IPS-11a (cell line): ENCODE data around the gene CELF6.

Source experiments
- H3K4me3 ChIP-seq: one replicate; pipeline ENCODE4 v1.5.1; 2013; ENCODE audit warnings: low read depth, low read length, control low read depth

Gene CELF6

DNA sequence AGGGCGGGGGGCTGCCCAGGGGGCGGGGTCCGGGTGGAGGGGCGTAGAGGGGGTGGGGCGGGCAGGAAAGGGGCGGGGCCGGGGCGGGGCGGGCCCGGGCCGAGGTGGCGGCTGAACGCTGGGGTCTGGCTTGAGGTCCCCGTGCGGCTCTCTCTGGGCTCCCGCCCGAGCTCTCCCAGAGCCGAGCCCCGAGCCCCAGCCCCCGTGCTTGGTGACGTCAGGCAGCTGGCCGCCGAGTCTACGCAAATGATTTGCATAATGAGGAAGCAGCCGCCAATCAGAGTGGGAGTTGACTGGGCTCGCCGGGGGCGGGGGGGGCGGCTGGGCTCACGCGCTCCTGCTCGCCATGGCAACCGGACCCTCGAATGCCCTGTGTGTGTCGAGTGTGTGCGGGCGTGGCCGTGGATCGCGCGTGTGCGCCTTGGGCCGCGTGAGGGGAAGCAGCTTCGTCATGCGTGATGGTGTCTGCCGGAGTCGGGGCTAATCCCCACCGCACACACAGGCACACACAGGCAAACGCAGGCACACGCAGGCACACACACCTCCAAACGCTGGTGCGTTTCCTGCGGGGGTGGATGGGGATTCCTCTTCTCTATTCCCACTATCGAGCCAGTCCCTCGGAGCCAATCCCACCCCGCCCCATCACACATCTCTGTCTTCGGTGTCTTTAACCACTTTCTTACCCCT is at the start of gene CELF6:
Gene CELF6 (minus strand): TSS at position 173 of the 687 bp plus-strand sequence. CDS start 283 bp downstream, outside the sequence.
- H3K4me3 ChIP-seq: peak within 1 kb of the TSS; percentile 78

DNA sequence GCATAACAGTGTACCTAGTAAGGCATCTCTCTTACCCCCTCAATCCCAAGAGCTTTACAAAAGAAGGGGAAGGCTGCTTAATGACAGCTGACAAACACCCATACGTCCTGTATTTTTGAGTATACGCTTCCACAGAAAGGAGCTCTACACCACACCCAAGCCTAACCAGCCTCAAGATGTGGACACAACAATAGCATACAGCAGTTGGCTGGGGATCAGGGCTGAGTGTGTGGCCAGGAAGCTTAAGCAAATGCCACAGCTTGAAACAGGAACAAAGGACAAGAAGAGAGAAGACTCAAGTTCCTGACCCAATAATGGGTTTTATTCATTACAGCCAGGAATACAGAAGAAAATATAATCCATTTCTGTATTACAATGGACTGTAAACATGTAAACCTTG is 48.9 kb upstream of the CELF6 start:
- no peak overlapping the region for H3K4me3 ChIP-seq

DNA sequence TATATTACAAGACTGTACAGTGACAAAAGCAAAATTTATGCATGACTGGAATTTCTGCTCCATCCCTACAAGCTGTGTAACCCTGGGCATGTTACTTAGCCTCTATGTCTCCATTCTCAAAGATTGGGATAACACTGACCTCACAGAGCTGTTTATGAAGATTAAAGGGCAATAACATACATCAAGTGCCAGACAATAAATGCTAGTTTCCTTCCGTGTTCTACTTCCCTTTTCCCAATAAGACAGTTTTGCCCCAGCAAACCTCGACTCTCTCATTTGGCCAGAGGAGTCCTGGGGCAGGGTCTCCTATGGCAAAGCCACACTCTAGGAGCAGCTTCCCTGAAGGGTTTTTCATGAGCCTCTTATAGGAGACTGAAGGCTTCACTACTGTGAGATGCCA is 48.4 kb upstream of the CELF6 start:
- H3K4me3 ChIP-seq: no peak overlapping the region

DNA sequence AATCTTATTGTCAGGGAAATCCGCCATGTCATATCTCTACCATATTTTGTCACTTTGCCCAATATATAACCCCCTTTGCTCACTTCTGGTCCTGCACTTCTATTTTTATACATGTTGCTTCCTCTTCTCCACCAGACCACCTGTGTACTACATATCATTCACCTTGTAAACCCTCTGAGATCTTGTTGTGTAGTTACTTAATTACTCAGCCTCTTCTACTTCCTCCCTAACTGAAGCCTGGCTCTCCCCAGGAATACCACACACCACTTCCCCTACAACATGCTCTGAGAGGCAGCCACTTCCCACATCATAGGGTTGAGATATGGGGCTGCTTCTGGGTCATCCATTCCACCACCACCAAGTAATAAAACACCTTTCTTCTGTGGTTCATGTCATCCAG is 45.9 kb upstream of the CELF6 start:
- no peak overlapping the region for H3K4me3 ChIP-seq

DNA sequence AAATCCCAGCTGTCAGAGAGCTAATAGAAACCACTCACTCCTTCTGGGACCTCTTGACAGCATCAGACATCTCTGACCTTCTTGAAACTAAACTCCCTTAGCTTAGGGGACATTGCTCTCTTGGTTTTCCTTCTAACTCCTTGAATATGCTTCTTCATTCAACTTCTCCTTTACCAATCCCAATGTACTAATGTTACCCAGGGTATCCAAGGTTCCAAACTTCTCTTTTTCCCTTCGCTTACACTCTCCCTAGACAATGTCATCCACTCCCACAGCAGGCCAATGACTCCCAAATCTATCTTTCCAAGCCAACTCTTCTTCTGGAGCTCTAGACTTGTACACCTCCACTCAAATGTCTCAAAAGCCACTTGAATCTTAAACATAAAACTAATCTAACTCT is 41.2 kb upstream of the CELF6 start:
- no peak overlapping the region for H3K4me3 ChIP-seq

DNA sequence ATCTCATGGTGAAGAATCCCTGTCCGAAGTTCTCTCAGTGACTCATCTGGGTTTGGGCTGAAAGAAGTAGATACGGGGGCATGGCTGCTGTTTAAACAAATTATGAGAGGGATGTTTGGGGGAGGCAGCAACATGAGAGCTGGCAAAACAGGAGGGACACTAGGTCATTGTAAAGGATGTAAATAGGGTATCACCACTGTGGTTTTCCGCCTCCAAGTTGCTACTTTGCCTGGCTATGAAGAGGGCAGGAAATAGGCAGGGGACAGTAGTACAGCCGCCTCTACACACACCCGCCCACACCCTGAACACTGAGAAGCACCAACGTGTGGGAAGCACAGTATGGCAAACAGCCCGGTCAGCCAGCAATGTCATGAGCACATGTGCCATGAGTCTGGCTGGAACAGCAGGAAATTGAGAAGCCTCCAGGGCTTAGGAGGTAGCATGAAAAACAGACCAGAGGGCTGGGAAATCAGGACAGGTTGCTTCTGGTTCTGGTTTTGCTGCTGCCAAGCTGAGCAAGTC is 38.8 kb upstream of the CELF6 start:
- H3K4me3 ChIP-seq: no peak overlapping the region

DNA sequence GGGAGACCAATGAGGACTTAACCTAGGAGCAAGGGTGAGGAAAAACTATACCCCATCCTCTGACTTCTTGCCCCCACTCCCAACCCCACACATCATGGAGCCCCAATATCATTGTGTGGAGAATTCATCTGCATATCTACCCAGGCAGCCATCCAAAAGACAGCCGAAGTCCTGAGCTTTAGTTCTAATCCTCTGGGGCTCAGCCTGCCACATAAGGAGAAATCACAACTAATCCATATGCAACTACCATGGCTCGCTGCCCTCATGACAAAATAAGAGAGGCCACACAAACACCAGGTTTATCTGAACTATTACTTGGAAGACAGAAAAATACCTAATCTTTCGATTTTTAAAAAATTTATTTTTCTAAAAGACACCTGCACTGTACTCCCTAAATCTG is 38.2 kb upstream of the CELF6 start:
- no peak overlapping the region for H3K4me3 ChIP-seq

DNA sequence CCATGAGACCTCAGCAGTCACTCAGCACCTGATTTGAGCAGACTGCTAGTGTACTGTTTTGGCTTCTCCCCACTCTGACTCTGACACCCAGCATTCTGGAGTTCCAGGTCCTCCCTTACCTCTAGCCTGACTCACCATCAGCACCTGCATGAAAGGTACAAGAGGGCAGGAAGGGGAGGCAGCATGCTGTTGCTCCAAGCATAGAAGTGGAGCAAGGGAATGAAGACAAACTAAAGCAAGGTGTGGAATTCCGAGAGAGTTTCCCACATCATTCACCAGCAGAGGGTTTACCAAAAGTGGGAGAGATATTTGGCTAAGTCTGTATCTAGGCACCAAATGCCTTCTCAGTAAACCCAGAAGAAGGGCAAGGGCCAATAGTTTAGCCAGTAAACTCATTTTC is 34.5 kb upstream of the CELF6 start:
- H3K4me3 ChIP-seq: no peak overlapping the region

DNA sequence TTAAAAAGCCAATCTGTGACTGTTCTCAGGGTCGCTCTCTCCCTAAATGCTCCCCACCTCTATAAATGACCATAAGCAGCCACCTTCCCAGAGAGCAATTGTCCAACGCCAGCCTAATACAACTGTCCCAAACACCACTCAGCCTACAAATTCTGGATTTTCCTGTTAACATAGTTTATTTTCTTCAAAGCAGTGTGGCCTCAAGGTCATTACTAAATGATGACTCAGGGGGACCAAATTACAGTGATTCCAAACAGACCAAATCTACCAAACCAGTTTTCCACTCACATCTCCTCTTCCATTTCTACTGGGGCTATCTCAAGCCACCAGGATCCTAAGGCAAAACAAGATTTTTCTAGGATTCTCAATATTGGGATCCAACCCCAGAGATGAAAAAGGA is 33.3 kb upstream of the CELF6 start:
- no peak overlapping the region for H3K4me3 ChIP-seq

DNA sequence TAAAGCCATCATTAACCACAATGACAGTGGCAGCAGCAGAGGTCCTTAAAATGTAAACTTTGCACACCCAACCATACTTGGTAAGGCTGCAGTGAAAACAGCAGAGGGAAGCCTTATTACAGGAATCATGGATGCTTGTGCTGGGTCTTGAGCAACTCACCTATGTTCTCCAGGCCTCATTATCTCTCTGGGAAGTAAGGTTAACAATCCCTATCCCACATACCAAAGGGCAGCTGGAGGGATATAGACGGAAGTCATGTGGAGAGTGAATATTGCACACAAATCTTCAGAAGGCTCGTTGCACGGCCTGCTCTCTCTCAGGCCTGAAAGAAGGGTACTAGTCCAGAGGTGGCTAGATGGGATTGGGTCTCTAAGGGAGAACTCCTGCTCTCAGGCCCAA is 25.8 kb upstream of the CELF6 start:
- H3K4me3 ChIP-seq: no peak overlapping the region

DNA sequence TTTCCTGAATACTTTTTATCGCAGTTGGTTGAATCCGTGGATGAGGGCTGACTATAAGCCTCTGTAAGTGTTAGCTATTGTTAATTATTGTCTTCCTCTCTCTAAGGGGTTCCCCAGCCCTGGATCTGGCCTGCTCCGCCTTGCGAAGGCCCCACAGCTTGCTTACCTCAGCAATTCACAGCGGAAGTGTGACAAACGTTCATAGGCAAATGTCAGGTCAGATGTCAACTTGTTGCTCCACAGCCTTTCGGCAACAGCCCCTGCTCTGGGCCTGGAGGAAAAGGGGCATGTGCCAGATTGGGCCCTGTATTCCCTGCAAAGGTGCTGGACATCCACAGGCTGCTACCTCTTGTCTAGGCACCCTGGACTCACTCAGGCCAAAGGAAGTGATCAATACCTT is 25.3 kb upstream of the CELF6 start:
- H3K4me3 ChIP-seq: no peak overlapping the region

DNA sequence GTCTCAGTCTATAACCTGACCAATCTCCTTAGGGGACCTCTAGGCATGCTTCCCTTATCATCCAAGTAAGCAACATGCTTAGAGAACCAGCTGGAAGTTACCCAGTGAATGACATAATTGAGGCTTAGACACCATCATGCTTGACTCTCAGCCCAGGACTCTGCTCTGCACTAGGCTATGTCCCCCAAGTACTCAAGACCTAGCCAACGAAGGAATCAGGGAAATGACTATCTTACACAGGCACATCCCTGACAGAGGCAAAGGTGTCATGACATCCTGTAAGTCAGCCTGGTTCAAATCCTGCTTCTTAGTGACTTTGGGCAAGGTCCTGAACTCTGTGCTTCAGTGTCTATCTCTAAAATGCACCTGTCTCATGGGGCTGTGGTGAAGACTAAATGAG is 24.6 kb upstream of the CELF6 start:
- H3K4me3 ChIP-seq: no peak overlapping the region

DNA sequence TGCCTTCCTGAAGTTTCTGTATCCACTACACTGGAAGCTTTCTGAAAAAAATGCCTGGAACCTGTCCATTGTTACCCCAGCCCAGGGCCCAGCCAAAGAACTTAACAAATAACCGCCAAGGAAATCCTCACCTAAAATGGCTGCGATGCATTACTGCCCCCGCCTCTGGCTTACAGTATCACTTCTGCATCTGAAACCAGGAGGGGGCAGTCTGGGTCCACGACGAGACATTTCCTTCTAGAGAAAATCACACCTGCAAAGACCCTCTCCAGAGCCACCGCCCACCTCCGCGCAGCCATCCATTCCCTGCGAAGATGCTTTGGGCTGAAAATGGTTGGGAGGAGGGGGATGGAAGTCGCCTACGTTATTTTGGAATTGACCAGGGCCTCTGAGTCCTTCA is 22.4 kb upstream of the CELF6 start:
- no peak overlapping the region for H3K4me3 ChIP-seq

DNA sequence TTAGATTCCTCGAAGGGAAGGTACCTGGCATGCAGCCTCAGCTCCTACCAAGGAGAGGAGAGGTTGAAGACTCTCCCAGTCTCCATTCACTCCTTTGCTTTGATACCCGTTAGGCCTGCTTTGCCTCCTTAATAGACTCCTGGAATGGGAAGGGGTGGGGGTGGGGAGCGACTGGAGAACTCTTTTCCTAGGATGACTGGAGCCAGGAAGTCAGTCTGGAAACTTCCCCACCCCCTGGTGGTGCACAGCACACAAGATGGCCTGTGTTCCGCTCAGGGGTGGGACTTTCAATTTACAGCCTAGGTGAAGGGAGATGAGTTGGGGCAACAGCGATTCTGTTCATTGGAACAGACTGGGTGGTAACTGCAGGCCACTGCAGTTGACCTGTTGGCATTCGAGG is 21.4 kb upstream of the CELF6 start:
- H3K4me3 ChIP-seq: no peak overlapping the region

DNA sequence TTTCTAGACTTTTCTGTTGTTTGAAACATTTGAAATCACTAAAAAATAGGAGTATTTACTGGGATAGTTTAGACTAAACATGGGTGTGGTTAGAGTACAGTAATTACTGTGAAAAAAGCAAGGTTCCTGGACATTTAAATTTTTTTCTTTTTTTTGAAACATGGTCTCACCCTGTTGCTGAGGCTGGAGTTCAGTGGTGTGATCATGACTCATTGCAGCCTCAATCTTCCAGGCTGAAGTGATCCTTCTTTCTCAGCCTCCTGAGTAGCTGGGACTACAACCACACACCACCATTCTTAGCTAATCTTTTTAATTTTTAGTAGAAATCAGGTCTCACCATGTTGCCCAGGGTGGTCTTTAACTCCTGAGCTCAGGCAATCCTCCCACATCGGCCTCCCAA is 20.4 kb upstream of the CELF6 start:
- no peak overlapping the region for H3K4me3 ChIP-seq

DNA sequence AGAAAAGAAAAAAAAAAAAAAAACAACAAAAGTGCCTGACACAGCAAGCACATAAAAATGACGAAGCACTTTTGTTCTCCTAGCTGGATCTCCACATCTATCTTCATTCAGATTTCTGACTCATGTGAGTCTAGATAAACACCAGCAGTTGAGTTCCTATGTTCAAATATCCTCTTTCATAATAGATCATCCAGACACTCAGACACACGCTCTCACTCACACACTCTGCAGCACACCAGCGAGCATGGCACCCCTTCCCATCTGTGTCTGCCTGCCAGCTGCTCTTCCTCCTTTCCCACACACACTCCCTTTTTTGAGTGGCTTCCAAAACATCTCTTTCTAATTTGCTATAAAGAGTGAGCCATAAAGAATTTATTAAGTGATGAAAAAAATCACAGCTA is 19.8 kb upstream of the CELF6 start:
- no peak overlapping the region for H3K4me3 ChIP-seq

DNA sequence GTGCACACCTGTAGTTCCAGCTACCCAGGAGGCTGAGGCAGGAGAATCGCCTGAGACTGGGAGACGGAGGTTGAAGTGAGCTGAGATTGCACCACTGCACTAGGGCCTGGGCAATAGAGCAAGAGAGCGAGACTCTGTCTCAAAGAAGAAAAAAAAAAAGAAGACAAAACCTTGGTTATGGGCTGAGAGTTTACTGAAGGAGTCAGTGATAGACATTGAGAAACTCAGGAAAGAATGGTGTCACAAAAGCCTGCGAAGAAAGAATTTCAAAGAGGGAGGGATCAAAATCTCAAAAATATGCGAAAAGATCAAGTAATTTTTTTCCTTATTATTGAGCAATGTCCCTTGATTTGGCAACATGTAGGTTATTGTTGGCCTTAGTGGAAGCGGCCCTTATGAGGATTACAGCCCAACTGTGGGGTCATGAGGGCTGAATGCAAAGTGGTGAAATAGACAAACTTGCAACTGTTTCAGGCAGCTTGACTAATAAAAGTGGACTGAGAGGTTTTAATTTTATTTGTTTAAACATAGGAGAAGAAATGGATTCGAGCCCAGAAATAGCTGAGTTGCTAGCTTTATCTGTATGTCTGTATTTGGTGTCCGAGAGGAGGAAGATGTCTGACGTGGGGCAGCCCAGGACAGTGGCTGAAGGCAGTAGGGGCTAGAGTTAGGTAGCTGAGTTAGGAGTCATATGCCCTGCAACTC is 18.8 kb upstream of the CELF6 start:
- no peak overlapping the region for H3K4me3 ChIP-seq

DNA sequence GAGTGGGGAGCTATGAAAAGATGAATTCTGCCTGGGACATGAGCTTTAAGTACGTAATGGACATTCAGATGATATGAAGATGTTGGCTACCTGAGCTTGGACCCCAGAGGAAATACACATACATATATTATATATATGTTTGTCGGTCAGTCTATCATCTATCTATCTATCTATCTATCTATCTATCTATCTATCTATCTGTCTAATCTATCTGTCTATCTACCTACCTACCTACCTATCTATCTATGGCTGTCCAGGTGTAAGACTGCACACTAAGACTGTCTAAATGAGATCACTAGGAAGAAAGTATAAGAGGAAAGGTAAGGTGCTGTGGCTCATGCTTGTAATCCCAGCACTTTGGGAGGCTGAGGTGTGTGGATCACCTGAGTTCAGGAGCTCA is 18.2 kb upstream of the CELF6 start:
- no peak overlapping the region for H3K4me3 ChIP-seq

DNA sequence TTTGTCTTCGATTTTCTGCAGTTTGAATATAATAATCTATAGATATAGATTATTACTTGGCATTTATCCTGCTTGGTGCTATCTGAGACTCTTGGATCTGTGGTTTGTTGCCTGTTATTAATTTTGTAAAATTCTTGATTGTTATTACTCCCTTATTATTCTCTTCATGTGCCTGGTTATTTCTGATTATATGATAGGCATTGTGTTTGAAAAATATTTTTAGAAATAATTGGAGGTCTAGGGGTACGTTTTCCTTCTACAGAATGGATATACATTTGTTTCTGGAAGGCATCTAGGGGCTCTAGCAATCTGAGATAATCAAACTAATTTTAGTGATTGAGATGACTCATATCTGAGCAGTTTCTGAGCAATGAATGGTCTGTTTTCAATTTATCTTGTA is 14.9 kb upstream of the CELF6 start:
- no peak overlapping the region for H3K4me3 ChIP-seq

DNA sequence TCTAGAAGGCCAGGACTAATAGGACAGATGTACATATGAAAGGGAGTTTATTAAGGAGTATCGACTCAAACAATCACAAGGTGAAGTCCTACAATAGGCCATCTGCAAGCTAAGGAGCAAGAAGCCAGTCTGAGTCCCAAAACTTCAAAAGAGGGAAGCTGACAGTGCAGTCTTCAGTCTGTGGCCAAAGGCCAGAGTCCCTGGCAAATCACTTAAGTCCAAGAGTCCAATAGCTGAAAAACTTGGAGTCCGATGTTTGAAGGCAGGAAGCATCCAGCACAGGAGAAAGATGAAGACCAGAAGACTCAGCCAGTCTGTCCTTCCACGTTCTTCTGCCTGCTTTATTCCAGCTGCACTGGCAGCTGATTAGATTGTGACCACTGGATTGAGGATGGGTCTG is 11.1 kb upstream of the CELF6 start:
- no peak overlapping the region for H3K4me3 ChIP-seq

DNA sequence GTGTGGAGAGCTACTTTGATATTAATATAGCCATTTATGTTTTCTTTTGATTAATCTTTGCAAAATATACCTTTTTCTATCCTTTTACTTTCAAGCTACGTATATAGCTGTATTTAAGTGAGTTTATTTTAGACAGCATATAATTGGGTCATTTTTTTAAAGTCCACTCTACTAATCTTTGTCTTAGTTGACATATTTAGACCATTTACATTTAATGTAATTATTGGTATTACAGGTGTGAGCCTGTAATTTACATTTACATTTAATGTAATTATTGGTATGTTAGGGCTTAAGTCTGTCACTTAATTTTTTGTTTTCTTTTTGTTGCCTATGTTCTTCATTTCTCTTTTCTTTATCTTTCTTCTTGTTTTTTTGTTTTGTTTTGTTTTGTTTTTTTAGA is 3.8 kb upstream of the CELF6 start:
- H3K4me3 ChIP-seq: no peak overlapping the region

DNA sequence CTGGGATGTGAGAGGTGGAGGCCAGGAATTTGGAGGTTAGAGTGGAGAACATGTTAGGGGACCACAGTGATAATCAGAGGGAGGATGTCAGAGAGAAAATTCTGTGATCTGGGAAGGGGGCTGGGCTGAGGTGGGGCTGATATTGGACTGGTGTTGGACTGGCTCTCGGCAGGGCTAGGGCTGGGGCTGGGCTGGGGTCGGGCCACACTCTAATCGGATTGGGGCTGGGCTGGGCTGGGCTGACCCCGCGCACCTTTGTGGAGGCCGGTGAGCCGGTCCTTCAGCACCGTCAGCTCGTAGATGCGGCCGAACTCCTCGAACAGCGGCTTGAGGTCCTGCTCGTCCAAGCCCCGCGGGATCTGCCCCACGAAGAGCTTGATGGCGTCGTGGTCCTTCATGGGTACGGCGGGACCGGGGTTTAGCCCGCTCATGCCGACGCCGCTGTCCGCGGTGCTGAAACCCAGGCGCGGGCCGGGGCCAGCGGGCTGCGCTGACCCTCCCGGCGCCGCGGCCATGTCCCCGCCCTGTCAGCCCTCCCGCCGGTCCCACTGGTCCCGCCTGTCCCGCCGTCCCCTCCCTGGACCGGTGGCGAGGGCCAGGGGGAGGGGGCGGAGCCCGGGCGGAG is 485 bp downstream of the CELF6 start:
- H3K4me3 ChIP-seq: no peak overlapping the region
